HUES64 (cell line): ENCODE measurements around the gene HDLBP.

Experiments used
- H3K27ac ChIP-seq: 2 replicates; pipeline ENCODE4 v1.7.0; 2013; ENCODE audit warnings: low read depth, low read length, inconsistent platforms
- H3K27me3 ChIP-seq: 2 replicates; pipeline ENCODE4 v1.6.1; 2013; ENCODE audit warnings: mild to moderate bottlenecking, low read length; ENCODE audit not compliant: insufficient read depth
- H3K36me3 ChIP-seq: 2 replicates; pipeline ENCODE4 v1.6.1; 2013; ENCODE audit warnings: mild to moderate bottlenecking, low read length; ENCODE audit not compliant: insufficient read depth
- H3K4me1 ChIP-seq: 2 replicates; pipeline ENCODE4 v1.6.1; 2013; ENCODE audit warnings: mild to moderate bottlenecking, low read length, moderate library complexity; ENCODE audit not compliant: insufficient read depth
- H3K4me3 ChIP-seq: 2 replicates; pipeline ENCODE4 v1.5.1; 2013; ENCODE audit warnings: mild to moderate bottlenecking, low read length, moderate library complexity
- H3K9ac ChIP-seq: 2 replicates; pipeline ENCODE4 v1.6.1; 2013; ENCODE audit warnings: mild to moderate bottlenecking, low read depth, low read length
- H3K9me3 ChIP-seq: 2 replicates; pipeline ENCODE4 v1.6.1; 2013; ENCODE audit warnings: low read depth, low read length; ENCODE audit not compliant: insufficient read depth
- WGBS: fragments of 150-250, 120-280 bp; methylation state at CpG from one replicate; pipeline ENCODE4 v1.1.7; 2013; ENCODE audit warnings: missing lambda C conversion rate; 5-methylcytosine and 5-hydroxymethylcytosine counted together

The HDLBP gene

DNA sequence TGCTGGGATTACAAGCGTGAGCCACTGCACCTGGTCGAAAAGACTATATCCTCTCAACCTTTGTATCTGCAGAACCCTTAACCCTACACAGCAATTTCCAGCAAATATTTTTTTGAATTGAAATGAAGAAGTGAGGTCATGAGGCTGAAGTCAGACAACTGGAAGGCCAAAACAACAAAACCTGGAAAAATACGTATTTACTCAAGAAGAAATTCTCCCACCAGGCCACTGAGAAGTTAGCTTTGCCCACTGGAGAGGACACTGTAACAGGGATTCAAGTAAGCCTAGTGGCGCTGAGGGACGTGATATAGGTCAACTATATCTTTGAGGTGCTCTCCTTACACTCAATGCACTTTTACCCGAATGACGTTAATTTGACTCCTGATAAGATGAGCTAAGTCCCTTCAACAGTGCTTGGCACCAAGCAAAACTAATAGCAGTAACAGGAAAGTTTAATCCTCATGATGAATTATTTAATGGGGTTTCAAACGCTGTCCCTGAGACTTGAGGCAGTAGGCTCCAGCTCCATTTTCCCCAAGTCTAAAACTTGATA, 1.9 kb downstream of the HDLBP start:
- no peak overlapping the region for H3K27ac ChIP-seq

GRCh38 chr2:241312082-241312481, 3.4 kb downstream of the HDLBP start:
- no peaks in the 10 kb centered on the region for H3K9me3 ChIP-seq
- 88% methylated on average over 4 of the region's 4 CpGs for WGBS
- H3K36me3 ChIP-seq = no peaks in the 10 kb centered on the region
- H3K27ac ChIP-seq = no peak overlapping the region
- no peak overlapping the region for H3K4me3 ChIP-seq
- no peaks in the 10 kb centered on the region for H3K27me3 ChIP-seq
- H3K4me1 ChIP-seq = peaks cover 23% of the 10 kb centered on the region; the same call in 1 of the 2 replicates
- no peak overlapping the region for H3K9ac ChIP-seq

More for the DNA sequence above, 1.9 kb downstream of the HDLBP start:
- Histone ChIP-seq H3K27me3 (no peaks in the 10 kb centered on the region), H3K9me3 (no peaks in the 10 kb centered on the region), H3K4me3 (peak overlapping the region; percentile 95), H3K4me1 (peaks cover 33% of the 10 kb centered on the region; the same call in 1 of the 2 replicates), H3K9ac (peak overlapping the region; percentile 100; the same call in 1 of the 2 replicates), H3K36me3 (peaks cover 11% of the 10 kb centered on the region; the same call in 1 of the 2 replicates)
- 93% methylated on average over 8 of the region's 8 CpGs for WGBS

DNA sequence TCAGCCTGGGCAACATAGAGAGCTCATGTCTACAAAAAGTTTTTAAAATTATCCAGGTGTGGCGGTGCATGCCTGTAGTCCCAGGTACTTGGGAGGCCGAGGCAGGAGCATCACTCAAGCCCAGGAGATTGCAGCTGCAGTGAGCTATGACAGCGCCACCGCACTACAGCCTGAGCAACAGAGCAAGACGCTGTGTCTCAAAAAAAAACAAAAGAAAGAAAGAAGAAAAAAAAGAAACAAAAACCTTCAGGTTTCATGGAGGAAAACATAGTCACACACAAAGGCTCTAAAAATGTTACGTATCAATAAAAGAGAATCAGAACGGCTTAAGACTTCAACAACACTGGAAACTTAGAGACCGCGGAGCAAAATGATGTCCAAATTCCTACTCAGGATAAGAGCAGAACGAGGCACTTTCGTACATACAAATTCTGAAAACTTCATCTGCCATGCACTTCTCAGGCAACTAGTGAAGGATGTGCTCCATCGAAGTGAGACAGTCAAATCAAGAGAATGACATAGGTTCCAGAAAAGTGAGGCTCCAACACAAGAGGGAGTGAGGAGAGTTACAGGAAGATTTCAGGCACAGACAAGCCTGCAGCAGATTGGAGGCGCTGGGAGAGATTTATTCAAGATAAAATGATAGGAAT, 4.4 kb downstream of the HDLBP start:
- Histone ChIP-seq H3K27me3 (no peaks in the 10 kb centered on the region), H3K4me1 (peaks cover 21% of the 10 kb centered on the region; the same call in 1 of the 2 replicates), H3K9me3 (no peaks in the 10 kb centered on the region), H3K9ac (no peak overlapping the region), H3K27ac (no peak overlapping the region), H3K4me3 (no peak overlapping the region), H3K36me3 (no peaks in the 10 kb centered on the region)
- WGBS = 95% methylated on average over 13 of the region's 13 CpGs

- Histone ChIP-seq H3K9ac (no peak overlapping the region), H3K9me3 (no peaks in the 10 kb centered on the region), H3K36me3 (no peaks in the 10 kb centered on the region), H3K27ac (no peak overlapping the region), H3K4me1 (peaks cover 21% of the 10 kb centered on the region; the same call in 1 of the 2 replicates), H3K27me3 (no peaks in the 10 kb centered on the region), H3K4me3 (no peak overlapping the region)
- WGBS = 77% methylated on average over 2 of the region's 2 CpGs
These were observed 5.8 kb downstream of the HDLBP start for GRCh38 chr2:241309684-241310117.

GRCh38 chr2:241308832-241309500, 6.5 kb downstream of the HDLBP start:
- H3K4me3 ChIP-seq = no peak overlapping the region
- WGBS = 95% methylated on average over 17 of the region's 18 CpGs
- no peaks in the 10 kb centered on the region for H3K36me3 ChIP-seq
- no peaks in the 10 kb centered on the region for H3K27me3 ChIP-seq
- H3K9me3 ChIP-seq = no peaks in the 10 kb centered on the region
- H3K27ac ChIP-seq = no peak overlapping the region
- H3K9ac ChIP-seq = no peak overlapping the region
- peaks cover 18% of the 10 kb centered on the region; the same call in 1 of the 2 replicates for H3K4me1 ChIP-seq

GRCh38 chr2:241308267-241308666, 7.2 kb downstream of the HDLBP start:
- Histone ChIP-seq H3K4me1 (peaks cover 16% of the 10 kb centered on the region; the same call in 1 of the 2 replicates), H3K27me3 (no peaks in the 10 kb centered on the region), H3K4me3 (no peak overlapping the region), H3K36me3 (no peaks in the 10 kb centered on the region), H3K27ac (no peak overlapping the region), H3K9me3 (no peaks in the 10 kb centered on the region), H3K9ac (no peak overlapping the region)
- WGBS = 89% methylated on average over 5 of the region's 5 CpGs

- Histone ChIP-seq H3K4me1 (peaks cover 16% of the 10 kb centered on the region), H3K27ac (no peak overlapping the region), H3K27me3 (no peaks in the 10 kb centered on the region), H3K9me3 (no peaks in the 10 kb centered on the region), H3K9ac (no peak overlapping the region), H3K4me3 (no peak overlapping the region), H3K36me3 (no peaks in the 10 kb centered on the region)
- WGBS = 84% methylated on average over 6 of the region's 6 CpGs
These were observed 8.4 kb downstream of the HDLBP start for GRCh38 chr2:241307055-241307454.

- Histone ChIP-seq H3K4me1 (peaks cover 12% of the 10 kb centered on the region; the same call in 1 of the 2 replicates), H3K36me3 (no peaks in the 10 kb centered on the region), H3K4me3 (no peak overlapping the region), H3K9ac (no peak overlapping the region), H3K9me3 (no peaks in the 10 kb centered on the region), H3K27me3 (no peaks in the 10 kb centered on the region), H3K27ac (no peak overlapping the region)
- 92% methylated on average over 5 of the region's 5 CpGs for WGBS
These were observed 11.3 kb downstream of the HDLBP start for GRCh38 chr2:241304039-241304670.

GRCh38 chr2:241302759-241303651, 12.5 kb downstream of the HDLBP start:
- 90% methylated on average over 13 of the region's 13 CpGs for WGBS
- Histone ChIP-seq H3K27me3 (no peaks in the 10 kb centered on the region), H3K4me3 (no peak overlapping the region), H3K9me3 (no peaks in the 10 kb centered on the region), H3K36me3 (no peaks in the 10 kb centered on the region), H3K4me1 (peaks cover 8% of the 10 kb centered on the region; the same call in 1 of the 2 replicates), H3K9ac (no peak overlapping the region), H3K27ac (no peak overlapping the region)

GRCh38 chr2:241302083-241302482, 13.4 kb downstream of the HDLBP start:
- no peaks in the 10 kb centered on the region for H3K9me3 ChIP-seq

More at GRCh38 chr2:241302083-241302482, 13.4 kb downstream of the HDLBP start:
- Histone ChIP-seq H3K36me3 (no peaks in the 10 kb centered on the region), H3K4me3 (no peak overlapping the region), H3K27me3 (no peaks in the 10 kb centered on the region), H3K9ac (no peak overlapping the region), H3K27ac (no peak overlapping the region), H3K4me1 (peaks cover 7% of the 10 kb centered on the region; the same call in 1 of the 2 replicates)
- 95% methylated on average over 3 of the region's 3 CpGs for WGBS
